Measurements from ENCODE around the gene ALDH1L1.

Gene ALDH1L1

DNA sequence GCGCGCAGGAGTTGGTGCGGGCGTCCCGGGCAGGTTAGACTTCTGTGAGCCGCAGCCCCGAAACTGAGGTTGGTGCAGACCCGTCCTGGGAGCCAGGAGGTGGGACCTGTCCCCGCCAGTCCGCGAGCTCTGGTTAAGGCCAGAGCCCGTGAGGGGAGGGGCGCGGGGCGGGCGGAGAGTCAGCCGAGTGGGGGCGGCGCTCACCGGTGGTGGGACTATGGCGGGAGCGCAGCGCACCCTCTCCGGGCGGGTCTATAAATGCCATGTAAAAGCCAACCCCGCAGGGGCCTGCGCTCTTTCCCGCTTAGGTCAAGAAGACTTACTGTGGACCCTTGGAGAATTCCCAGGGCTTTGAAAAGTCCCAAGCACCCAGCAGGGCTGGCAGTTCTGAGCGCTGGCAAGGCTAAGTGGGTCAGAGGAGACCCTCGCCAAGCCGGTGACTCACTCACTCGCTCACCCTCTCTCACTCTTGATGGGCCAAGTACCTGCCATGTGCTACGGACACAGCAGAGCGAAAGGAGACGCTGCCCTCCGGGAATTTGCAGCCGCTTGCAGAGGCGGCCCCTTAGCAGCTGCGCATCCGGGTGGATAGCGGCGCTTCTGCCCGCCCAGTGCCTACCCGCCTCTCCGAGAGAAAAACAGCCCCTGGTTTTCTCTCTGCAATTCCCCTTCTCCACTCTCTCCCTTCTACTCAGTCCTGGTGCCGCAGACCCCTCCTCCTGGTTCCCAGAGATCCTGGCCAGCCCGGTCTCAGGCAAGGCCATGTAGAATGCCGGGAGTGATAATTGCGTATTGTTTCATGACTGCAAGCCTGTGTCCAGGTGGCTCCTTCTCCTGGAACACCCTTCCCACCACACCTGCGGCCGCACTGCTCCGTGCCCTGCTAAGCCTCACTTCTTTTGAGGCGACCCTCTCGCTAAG, at the start of gene ALDH1L1:
Gene ALDH1L1, minus strand, starts transcription at position 110 of the 921 bp plus-strand sequence. CDS start 19,607 bp downstream, outside the sequence.
- no peak for DNase-seq (ENCODE audit: low read depth)

- DNase-seq (ENCODE audit: low read depth): no peak
These were observed 46.0 kb upstream of the ALDH1L1 start for GRCh38 chr3:126226374-126226773.

GRCh38 chr3:126216416-126216815, 36.0 kb upstream of the ALDH1L1 start:
- DNase-seq (ENCODE audit: low read depth): peak; percentile 30

DNA sequence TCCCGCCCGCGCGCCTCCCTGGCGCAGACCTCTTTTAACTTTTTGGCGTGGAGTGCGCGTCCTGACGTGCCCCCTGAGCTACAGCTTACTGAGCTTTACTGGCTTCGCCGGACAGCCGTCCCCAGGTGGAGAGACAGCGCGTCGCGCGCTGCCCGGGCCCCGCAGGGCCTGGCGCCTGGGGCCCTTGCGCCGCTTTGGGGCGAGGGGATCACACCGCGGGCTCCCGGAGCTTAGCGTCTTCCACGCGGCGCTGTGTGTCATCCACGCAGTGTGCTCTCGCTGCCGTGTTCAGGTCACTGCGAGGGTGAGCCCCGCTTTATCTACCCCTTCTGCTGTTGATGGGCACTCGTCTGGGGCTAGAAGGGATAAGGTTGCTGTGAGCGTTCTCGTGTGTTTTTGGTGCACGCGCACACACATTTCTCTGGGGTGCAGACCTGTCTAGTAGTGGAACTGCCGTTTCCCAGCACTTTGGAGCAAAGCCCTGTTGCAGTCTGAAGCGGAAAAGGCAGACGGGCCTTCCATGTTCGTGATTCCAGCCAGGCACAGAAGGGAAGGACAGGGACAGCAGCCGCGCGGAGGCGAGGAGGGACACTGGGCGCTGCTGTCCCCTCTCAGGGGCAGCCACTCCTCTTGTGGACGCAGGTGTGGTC, 33.1 kb upstream of the ALDH1L1 start:
- no peak for DNase-seq (ENCODE audit: low read depth)

- DNase-seq (ENCODE audit: low read depth): no peak
These were observed 32.4 kb upstream of the ALDH1L1 start for GRCh38 chr3:126212620-126213378.

- no peak for DNase-seq (ENCODE audit: low read depth)
These were observed 31.8 kb upstream of the ALDH1L1 start for GRCh38 chr3:126212250-126212619.

GRCh38 chr3:126211569-126211968, 31.2 kb upstream of the ALDH1L1 start:
- DNase-seq (ENCODE audit: low read depth): no peak

DNA sequence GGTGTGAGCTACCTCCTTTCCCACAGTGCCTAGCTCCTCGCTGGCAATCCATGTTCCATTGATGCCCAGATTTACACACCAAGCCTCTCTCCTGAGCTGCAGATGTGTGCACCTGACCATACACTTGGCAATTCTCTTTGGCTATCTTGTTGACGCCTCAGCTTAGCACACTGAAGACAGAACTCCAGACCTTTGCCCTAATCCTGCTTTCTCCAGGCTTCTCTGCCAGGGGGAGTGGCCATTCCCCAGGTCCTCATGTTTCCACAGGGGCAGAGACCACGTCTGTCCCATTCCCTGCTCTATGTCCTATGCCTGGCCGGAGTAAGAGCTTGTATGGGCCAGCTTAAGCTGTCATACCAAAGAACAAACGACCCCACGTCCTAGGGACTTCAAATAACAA, 30.2 kb upstream of the ALDH1L1 start:
- DNase-seq (ENCODE audit: low read depth): no peak

DNA sequence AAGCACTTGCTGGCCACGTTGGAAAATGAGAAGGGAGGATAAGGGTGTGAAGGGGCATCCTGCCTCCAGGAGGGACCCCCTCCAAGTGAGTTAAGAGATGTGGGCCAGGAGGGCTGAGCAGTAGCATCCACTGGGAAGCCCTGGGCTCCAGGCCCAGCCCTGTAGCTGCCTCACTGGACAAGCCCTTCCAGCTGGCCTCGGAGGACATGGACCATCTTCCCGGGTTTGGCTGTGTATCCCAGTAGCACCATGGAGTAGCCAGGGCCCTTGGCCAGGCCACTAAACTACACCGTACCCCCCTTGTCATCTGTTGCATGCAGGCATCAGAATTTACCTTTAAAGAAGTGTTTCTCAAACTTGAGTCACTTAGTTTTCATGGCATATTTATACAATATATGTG, 29.4 kb upstream of the ALDH1L1 start:
- no peak for DNase-seq (ENCODE audit: low read depth)

- DNase-seq (ENCODE audit: low read depth): peak; percentile 74
These were observed 28.3 kb upstream of the ALDH1L1 start for GRCh38 chr3:126208606-126209256.

DNA sequence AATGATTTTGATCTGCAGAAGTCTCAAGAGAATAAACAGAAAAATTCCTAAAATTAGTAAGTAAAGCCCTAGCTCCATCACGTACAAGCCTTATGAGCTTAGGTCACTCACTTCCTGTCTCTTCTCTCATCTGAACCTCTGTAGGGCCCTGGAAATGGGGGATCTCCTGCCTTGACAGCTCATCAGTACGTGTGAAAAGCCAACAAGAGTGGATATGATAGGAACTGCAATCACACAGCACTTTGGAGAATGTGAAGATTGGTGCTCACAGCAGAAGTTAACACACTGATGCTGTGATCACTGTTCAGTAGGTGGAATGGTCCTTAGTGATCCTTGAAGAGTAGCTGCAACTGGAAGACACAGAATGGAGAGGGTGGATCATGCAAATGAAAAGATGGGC, 27.8 kb upstream of the ALDH1L1 start:
- DNase-seq (ENCODE audit: low read depth): no peak

DNA sequence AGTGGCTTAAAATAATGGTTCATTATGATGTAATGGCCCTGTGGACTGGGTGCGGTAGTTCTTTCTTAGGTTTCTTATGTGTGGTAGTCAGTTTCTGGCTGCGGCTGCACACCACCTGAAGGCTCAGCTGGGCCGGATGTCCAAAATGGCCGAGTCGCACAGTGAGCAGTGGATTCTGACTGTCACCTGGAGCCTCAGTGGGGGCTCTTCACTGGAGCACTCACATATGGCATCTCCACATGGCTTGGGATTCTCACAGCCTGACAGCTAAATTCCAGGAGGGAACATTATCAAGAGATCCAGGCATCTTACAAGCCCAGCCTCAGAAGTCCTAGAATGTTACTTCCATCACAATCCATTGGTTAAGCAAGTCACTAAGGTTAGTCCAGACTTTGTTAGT, 26.8 kb upstream of the ALDH1L1 start:
- DNase-seq (ENCODE audit: low read depth): no peak

- DNase-seq (ENCODE audit: low read depth): no peak
These were observed 25.6 kb upstream of the ALDH1L1 start for GRCh38 chr3:126205717-126206655.

DNA sequence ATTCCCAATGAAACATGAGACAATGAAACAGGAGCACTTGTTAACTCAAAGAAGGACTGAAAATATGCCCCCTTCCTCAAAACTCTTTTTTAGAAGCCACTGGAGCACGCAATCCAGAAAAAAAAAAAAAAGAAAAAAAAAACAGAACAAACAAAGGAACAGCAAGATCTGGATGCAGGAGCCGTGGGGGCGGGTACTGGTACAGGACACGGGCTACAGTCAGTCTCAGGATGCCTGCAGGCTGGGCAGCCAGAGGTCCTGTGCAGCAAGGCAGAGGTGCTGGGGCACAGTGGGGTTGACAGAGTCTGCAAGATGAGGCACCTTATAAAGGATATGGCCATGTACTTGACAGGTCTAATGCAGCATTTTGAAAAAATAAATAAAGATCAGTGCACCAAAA, 22.3 kb upstream of the ALDH1L1 start:
- no peak for DNase-seq (ENCODE audit: low read depth)

GRCh38 chr3:126202276-126202675, 21.9 kb upstream of the ALDH1L1 start:
- no peak for DNase-seq (ENCODE audit: low read depth)

DNA sequence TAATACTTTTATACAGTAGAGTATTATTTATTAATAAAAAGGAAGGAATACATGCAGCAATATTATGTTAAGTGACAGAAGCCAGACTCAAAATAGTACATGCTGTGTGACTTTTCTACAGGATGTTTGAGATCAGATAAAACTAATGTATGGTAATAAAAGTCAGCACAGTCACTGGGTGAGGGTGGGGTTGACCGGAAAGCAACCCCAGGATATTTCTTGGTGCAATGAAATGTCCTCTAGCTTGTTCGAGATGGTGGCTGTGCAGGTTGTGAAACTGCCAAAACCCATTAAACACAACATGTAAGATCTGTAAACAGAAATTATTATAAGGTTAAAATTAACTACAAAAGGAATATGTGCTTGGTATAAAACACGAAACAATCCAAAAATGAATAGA, 20.8 kb upstream of the ALDH1L1 start:
- no peak for DNase-seq (ENCODE audit: low read depth)

DNA sequence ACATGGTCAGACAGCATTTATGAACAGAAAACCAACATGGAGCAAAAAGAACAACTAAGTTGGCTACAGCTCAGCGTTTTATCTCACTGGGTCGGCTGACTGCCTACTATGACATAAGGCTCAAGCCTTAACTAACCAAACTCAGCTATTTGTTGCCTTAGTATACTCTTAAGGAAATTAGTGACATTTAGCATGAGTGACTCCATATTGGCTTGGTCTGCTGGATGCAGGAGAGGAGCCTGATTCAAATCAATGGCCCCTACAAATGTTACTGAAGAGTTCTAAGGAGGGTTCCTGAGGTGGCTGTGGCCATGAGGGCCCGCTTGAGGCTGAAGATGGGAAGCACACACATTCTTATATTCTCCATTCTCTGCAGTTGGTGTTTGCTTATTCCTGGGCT, 20.1 kb upstream of the ALDH1L1 start:
- no peak for DNase-seq (ENCODE audit: low read depth)

- no peak for DNase-seq (ENCODE audit: low read depth)
These were observed 18.9 kb upstream of the ALDH1L1 start for GRCh38 chr3:126199256-126199655.

DNA sequence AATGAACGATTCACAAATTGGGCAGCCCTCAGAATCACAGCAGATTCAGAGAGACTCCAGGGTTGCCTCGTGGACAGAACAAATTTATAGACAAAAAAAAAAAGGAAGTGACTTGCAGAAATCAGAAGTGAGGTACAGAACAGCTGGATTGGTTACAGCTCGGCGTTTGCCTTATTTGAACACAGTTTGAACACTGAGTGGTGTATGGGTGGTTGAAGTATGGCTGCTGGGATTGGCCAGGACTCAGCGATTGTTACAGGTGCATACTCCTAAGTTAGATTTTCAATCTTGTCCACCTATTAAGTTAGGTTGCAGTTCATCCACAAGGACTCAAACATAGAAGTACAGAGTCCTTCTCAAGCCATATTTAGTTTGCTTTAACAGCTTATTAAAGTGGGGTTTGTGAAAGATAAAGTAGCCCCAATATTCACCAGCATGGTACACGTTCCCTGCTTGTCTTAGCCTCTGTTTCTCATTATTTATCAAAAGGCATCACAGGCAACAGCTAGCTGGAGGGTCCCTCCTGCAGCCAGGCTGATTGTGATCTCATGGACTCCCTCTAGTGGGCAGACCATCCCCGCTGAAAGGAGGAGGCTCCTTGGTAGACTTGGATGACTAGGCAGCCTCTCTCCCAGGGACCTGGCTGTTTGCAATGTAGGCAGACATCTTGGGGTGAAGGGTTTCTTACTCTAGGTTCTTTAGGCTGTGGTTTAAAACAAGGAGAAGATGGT, 17.6 kb upstream of the ALDH1L1 start:
- DNase-seq (ENCODE audit: low read depth): no peak

- no peak for DNase-seq (ENCODE audit: low read depth)
These were observed 17.0 kb upstream of the ALDH1L1 start for GRCh38 chr3:126197343-126197742.
